Skeletal muscle satellite cell (primary cell): ENCODE measurements around the gene ATP8A2.
A peak's percentile ranks its signal among the peaks of the same experiment; 100 is the strongest.

Experiments
- H3K27me3 ChIP-seq: 2 replicates; pipeline ENCODE4 v1.7.0; 2013; ENCODE audit warnings: low read length; ENCODE audit not compliant: control insufficient read depth, insufficient read depth
- H3K36me3 ChIP-seq: 2 replicates; pipeline ENCODE4 v1.7.0; 2013; ENCODE audit warnings: mild to moderate bottlenecking, control low read depth, low read length; ENCODE audit not compliant: insufficient read depth
- H3K4me1 ChIP-seq: 2 replicates; pipeline ENCODE4 v1.7.0; 2013; ENCODE audit warnings: low read length; ENCODE audit not compliant: control insufficient read depth, insufficient read depth
- H3K4me2 ChIP-seq: 2 replicates; pipeline ENCODE4 v1.7.0; 2013; ENCODE audit warnings: mild to moderate bottlenecking, low read length
- H3K4me3 ChIP-seq: 2 replicates; pipeline ENCODE4 v1.7.0; 2013; ENCODE audit warnings: low read length
- H3K9ac ChIP-seq: 2 replicates; pipeline ENCODE4 v1.7.0; 2013; ENCODE audit warnings: mild to moderate bottlenecking, low read depth, low read length, moderate library complexity
- H3K9me3 ChIP-seq: replicated peaks from 2 replicates; pipeline ENCODE4 v1.7.0; 2013; ENCODE audit warnings: mild to moderate bottlenecking, control low read depth, low read length

Gene ATP8A2

DNA sequence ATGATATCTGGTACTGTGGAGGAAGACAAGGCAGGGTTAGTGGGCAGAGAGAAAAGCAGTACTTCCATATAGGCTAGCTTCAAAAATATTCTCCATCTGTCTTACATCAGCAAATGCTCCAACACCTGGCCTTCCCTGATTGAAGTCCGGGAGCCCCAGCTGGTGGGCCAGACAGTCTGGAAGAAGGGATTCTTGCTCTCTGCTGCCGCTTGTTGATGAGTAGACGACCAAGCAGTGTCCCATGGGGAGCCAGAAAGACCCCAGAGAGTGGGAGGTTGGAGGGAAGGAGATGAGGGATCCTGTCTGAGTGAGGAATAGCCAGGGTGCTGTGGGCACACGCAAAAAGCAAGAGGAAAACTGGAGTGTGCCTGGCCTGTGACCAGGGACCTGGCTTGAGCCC, 95.1 kb downstream of the ATP8A2 start:
- Histone ChIP-seq H3K27me3 (peaks cover 32% of the 10 kb centered on the region), H3K9ac (no peak overlapping the region), H3K36me3 (no peaks in the 10 kb centered on the region)

DNA sequence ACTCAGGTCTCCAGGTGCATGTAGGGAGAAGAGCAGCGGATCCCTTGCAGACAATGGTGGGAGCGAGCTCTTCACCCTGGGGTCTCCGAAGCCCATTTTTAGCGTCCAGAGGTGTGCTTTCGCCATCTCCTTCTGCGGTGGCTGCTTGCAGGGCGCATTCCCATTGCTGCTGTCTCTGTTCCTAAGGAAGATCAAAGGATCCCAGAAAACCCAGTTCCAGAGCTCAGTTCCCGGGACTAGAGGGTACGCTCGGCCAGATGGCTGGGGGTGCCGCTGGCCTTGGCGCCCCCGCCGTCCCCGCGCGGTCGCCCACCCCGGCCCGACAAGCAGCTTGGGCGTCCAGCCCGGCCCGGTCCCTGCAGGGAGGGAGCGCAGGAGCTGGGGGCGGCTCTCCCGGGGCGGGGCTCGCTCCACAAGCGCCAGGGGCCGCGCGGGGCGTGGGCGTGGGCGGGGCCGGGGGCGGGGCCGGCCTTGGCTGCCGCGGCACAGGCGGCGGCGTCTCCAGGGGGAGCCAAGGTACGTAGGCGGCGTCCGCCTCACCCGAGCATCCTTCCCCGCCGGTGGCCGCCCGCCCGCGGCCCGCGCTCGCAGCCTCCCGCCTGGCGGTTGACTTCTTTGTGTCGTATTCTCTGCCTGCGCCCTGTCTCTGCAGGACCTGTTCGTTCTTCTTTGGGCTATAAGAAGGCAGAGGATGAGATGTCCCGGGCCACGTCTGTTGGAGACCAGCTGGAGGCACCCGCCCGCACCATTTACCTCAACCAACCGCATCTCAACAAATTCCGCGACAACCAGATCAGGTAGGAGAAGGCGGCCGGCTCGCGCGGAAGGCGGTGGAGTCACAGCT, 96.8 kb downstream of the ATP8A2 start:
- Histone ChIP-seq H3K4me1 (peaks cover 5% of the 10 kb centered on the region), H3K9me3 (no peaks in the 10 kb centered on the region), H3K4me2 (peak overlapping the region; percentile 73), H3K4me3 (peak overlapping the region; percentile 42), H3K9ac (no peak overlapping the region), H3K36me3 (no peaks in the 10 kb centered on the region), H3K27me3 (peaks cover 29% of the 10 kb centered on the region)

More for the DNA sequence above, 95.1 kb downstream of the ATP8A2 start:
- no peak overlapping the region for H3K4me2 ChIP-seq
- H3K4me3 ChIP-seq = no peak overlapping the region
- H3K4me1 ChIP-seq = peaks cover 11% of the 10 kb centered on the region
- no peaks in the 10 kb centered on the region for H3K9me3 ChIP-seq

DNA sequence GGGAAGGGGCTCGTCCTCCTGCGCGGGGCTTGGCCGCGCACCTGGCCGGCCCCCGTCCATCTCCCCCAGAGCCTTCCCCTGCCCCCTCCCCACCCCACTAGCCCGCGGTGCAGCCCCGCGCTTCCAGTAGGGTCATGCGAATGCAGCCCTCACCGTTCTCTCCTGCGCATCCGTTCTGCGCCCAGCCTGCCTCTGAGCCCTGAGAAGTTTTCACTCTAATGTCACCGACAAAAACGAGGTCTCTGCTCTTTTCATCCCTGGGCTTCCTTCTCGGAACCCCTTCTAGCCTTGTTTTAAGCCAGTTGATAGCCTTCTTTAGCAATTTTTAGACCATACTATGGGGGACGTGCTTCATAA, 97.4 kb downstream of the ATP8A2 start:
- no peak overlapping the region for H3K4me3 ChIP-seq
- H3K36me3 ChIP-seq = no peaks in the 10 kb centered on the region
- H3K27me3 ChIP-seq = peaks cover 29% of the 10 kb centered on the region
- no peaks in the 10 kb centered on the region for H3K4me1 ChIP-seq
- H3K9ac ChIP-seq = no peak overlapping the region
- H3K9me3 ChIP-seq = no peaks in the 10 kb centered on the region
- H3K4me2 ChIP-seq = peak overlapping the region; percentile 73

DNA sequence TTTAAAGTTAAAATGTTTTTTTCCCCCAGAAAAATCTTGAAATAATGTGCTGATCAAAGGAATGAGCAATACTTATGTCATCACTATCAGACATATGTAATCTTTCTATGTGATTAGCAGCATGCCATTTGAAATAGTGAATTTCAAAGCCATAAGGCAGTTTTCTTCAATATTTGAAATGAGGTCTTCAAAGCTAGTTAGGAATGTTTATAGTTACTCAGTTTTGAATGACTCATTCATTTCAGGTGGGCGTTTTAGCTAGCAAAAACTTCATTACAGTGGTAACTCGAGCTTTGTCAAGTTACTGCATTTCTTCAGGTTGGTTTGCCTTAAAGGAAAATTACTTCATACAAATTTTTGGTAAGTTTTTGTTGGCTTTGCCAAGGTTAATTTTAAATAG, 102.1 kb downstream of the ATP8A2 start:
- H3K36me3 ChIP-seq = no peaks in the 10 kb centered on the region
- H3K4me3 ChIP-seq = no peak overlapping the region
- no peaks in the 10 kb centered on the region for H3K9me3 ChIP-seq
- H3K4me2 ChIP-seq = no peak overlapping the region
- H3K9ac ChIP-seq = no peak overlapping the region
- peaks cover 19% of the 10 kb centered on the region for H3K27me3 ChIP-seq
- H3K4me1 ChIP-seq = no peaks in the 10 kb centered on the region

DNA sequence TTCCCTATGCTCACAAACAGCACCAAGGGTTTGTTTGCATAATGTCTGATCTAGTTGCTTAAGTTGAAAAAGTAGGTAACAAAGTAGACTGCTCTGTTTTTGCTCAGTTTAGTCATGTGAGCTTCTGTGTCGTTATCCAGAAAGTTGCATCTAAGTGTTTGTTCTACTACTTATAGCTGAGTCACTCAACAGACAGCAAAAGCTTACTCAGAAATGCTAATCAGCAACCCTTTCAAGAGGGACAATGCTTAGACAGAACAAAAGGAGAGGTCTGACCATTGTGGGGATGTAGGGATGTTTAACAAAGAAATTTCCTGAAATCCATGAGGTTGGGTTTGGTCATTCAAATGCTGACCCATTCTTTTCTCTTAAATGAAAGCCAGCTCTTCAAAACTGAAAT, 106.4 kb downstream of the ATP8A2 start:
- Histone ChIP-seq H3K4me1 (no peaks in the 10 kb centered on the region), H3K27me3 (no peaks in the 10 kb centered on the region), H3K4me3 (no peak overlapping the region), H3K4me2 (no peak overlapping the region), H3K9ac (no peak overlapping the region), H3K36me3 (no peaks in the 10 kb centered on the region), H3K9me3 (no peaks in the 10 kb centered on the region)

DNA sequence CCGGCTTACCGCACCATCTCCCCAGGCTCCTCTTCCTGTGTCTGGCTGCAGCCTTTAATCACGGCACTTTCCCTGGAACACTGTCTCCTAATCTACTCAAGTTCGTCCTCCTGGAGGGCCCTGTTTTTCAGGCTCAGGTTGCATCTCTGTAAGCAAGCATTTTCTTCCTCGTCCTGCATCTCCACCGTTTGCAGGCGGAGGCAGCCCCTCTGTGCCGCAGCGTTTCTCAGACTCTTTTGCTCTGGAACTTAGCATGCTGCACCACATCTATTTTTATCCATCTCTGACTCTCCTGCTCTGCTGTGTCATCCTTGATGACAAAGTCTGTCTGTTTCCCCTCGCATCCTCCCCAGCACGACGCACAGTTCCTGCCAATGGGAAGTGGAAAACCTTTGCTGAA, 117.5 kb downstream of the ATP8A2 start:
- no peaks in the 10 kb centered on the region for H3K9me3 ChIP-seq
- H3K9ac ChIP-seq = no peak overlapping the region
- no peak overlapping the region for H3K4me2 ChIP-seq
- no peaks in the 10 kb centered on the region for H3K36me3 ChIP-seq
- H3K4me1 ChIP-seq = no peaks in the 10 kb centered on the region
- H3K27me3 ChIP-seq = peaks cover 20% of the 10 kb centered on the region
- no peak overlapping the region for H3K4me3 ChIP-seq

DNA sequence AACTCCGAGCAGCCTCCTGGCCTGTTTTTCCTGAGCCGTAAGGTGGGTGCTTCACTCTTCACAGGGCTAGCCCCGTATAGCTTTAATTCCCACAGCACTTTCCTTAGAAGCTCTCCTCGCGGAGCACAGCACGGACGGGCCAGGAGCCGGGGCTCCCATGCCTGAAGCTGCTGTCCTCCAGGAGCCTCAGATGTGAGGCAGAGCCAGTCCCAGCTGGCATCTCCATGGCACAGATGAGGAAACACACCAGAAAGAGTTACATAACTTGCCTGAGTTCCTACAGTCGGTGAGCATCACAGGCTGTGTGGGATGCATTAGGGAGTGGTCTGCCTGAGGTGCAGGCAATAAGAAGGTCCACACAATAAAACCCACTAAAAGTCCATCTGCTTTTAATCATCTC, 118.5 kb downstream of the ATP8A2 start:
- no peak overlapping the region for H3K4me3 ChIP-seq
- H3K27me3 ChIP-seq = peaks cover 20% of the 10 kb centered on the region
- no peak overlapping the region for H3K4me2 ChIP-seq
- H3K36me3 ChIP-seq = no peaks in the 10 kb centered on the region
- H3K4me1 ChIP-seq = no peaks in the 10 kb centered on the region
- H3K9ac ChIP-seq = no peak overlapping the region
- H3K9me3 ChIP-seq = no peaks in the 10 kb centered on the region

DNA sequence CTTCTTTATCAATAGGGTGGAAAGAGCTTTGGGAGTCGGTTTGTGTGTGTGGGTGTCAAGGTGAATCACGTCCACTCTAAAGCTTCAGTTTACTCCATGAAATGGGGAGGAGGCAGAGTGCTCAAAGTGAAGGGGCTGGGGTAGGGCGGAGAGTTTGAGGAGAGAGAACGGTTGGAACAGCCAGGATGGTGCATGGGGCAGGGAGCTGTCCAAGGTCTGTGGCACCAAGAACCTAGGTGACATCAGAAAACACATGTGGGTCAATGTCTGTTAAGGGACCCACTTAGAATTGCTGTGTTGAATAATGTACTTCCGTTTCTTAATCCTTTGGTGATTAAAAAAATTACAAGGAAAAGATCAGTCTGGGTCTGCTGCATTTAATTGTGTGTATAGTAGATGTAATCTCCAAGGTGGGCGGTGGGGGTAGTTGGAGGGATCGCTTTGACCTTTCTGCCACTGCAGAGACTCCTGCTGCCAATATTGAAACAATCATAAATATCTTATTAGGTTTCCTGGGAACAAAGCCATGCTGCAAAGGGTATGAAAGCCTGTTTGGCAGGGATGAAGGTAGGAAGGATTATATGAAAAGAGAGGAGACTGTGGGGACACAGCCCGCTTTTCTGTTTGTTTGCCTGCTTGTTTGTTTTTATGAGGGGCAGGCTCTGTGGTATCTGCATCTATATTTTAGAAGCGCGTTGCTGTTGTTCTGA, 122.3 kb downstream of the ATP8A2 start:
- Histone ChIP-seq H3K27me3 (peaks cover 10% of the 10 kb centered on the region), H3K9ac (no peak overlapping the region), H3K4me1 (no peaks in the 10 kb centered on the region), H3K4me3 (no peak overlapping the region), H3K9me3 (no peaks in the 10 kb centered on the region), H3K36me3 (no peaks in the 10 kb centered on the region), H3K4me2 (no peak overlapping the region)

DNA sequence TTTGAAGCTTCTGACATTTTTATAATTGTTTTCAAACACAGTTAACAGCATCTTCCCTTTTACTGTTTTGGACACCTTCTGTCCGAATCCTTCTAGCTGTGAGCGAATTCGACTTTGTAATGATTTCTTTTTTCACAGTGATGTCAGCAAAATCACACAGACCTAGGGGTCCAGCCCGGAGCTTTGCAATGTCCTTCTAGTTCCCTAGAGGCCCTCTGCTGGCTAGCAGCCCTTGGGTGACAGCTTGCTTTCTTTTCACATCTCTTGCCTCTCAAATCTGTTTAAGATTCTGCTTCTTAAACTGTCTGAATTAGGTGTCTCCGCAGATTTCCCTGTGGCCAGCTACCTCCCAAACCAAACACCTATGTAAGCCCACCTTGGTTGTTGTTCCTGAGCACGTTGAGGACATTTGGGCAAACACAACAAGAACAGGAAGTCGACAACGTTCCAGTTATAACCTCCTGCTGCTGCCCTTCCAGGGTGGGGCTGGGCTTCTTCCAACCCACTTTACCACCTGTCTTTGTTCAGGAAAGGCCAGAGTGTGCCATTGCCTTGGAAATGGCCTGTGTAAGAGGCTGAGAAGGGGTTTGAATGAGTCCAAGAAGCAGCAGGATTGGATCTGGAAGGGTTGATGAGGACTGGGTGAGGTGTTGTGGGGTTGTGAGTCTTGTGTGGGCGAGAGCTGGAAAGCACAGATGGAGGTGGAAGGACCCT, 123.1 kb downstream of the ATP8A2 start:
- peaks cover 9% of the 10 kb centered on the region for H3K27me3 ChIP-seq
- no peak overlapping the region for H3K4me3 ChIP-seq
- H3K9ac ChIP-seq = no peak overlapping the region

DNA sequence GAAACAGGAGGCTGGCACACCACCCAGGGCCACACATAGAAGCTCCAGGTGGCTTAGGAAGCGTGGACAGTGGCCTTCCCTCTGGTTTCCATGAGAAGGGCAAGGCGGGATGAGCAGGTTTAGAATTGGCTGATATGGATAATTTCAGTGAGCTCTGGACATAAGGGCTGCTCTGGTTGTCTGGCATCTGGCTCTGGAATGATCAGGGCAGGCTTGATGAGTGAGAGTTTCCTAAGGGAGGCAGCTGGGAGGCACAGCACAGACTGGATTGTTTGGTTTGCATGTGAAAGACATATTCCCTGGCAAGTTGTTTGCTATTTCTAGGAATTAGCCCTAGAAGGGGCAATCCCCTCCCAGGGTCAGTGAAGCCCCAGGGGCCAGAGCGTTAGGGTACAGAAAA, 129.5 kb downstream of the ATP8A2 start:
- no peak overlapping the region for H3K4me2 ChIP-seq
- H3K4me1 ChIP-seq = no peaks in the 10 kb centered on the region
- H3K36me3 ChIP-seq = no peaks in the 10 kb centered on the region
- H3K9ac ChIP-seq = no peak overlapping the region
- no peaks in the 10 kb centered on the region for H3K9me3 ChIP-seq
- H3K4me3 ChIP-seq = no peak overlapping the region
- peaks cover 16% of the 10 kb centered on the region for H3K27me3 ChIP-seq

More for the DNA sequence above, 123.1 kb downstream of the ATP8A2 start:
- no peaks in the 10 kb centered on the region for H3K36me3 ChIP-seq
- no peaks in the 10 kb centered on the region for H3K4me1 ChIP-seq
- H3K4me2 ChIP-seq = no peak overlapping the region
- H3K9me3 ChIP-seq = no peaks in the 10 kb centered on the region

DNA sequence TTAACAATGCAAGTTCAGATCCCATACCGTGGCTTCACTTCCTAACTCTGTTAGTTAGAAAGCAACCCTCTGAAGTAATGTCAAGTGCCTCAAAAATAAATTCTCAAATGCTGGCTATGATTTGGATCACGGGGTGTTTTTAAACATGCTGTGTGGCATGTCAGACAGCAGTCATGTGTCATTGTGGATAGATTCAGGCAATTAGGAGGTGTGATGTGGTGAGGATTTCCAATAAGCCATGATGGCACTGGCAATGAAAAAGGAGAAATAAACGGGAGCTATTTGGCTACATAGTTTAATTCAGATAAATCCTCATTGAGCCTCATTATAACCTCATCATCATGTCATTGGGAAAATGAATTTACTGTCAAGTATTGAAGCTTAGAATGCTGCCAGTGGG, 130.3 kb downstream of the ATP8A2 start:
- Histone ChIP-seq H3K9me3 (no peaks in the 10 kb centered on the region), H3K4me2 (no peak overlapping the region), H3K36me3 (no peaks in the 10 kb centered on the region), H3K27me3 (peaks cover 16% of the 10 kb centered on the region), H3K4me3 (no peak overlapping the region), H3K9ac (no peak overlapping the region), H3K4me1 (no peaks in the 10 kb centered on the region)
